ENCODE results near the gene DOCK1.

Gene DOCK1

GRCh38 chr10:127275793-127276450 is 370.7 kb downstream of the DOCK1 start:
- no peak for DNase-seq
- peaks cover 46% of the 10 kb centered on the region for H3K36me3 Mint-ChIP-seq (ENCODE audit: low read depth)

GRCh38 chr10:127276794-127277462 is 371.7 kb downstream of the DOCK1 start:
- DNase-seq = no peak
- Mint-ChIP-seq H3K27ac (peak overlapping the region; percentile 54), H3K4me3 (no peak overlapping the region), H3K4me1 (peaks cover 22% of the 10 kb centered on the region), H3K27me3 (ENCODE audit: low read depth, poor library complexity) (no peaks in the 10 kb centered on the region), H3K9me3 (peaks cover 15% of the 10 kb centered on the region), H3K36me3 (ENCODE audit: low read depth) (peaks cover 46% of the 10 kb centered on the region)
- TF ChIP-seq, protein P1, sequence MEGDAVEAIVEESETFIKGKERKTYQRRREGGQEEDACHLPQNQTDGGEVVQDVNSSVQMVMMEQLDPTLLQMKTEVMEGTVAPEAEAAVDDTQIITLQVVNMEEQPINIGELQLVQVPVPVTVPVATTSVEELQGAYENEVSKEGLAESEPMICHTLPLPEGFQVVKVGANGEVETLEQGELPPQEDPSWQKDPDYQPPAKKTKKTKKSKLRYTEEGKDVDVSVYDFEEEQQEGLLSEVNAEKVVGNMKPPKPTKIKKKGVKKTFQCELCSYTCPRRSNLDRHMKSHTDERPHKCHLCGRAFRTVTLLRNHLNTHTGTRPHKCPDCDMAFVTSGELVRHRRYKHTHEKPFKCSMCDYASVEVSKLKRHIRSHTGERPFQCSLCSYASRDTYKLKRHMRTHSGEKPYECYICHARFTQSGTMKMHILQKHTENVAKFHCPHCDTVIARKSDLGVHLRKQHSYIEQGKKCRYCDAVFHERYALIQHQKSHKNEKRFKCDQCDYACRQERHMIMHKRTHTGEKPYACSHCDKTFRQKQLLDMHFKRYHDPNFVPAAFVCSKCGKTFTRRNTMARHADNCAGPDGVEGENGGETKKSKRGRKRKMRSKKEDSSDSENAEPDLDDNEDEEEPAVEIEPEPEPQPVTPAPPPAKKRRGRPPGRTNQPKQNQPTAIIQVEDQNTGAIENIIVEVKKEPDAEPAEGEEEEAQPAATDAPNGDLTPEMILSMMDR (IDR thresholded peaks at IDR 0.05) = no peak

More at GRCh38 chr10:127275793-127276450, 370.7 kb downstream of the DOCK1 start:
- Mint-ChIP-seq H3K4me1 (peaks cover 22% of the 10 kb centered on the region), H3K9me3 (peaks cover 15% of the 10 kb centered on the region), H3K4me3 (no peak overlapping the region), H3K27me3 (ENCODE audit: low read depth, poor library complexity) (no peaks in the 10 kb centered on the region), H3K27ac (no peak overlapping the region)
- TF ChIP-seq, protein P1 (IDR thresholded peaks at IDR 0.05) = no peak

- peaks cover 10% of the 10 kb centered on the region for H3K9me3 Mint-ChIP-seq
- TF ChIP-seq, protein P1 (IDR thresholded peaks at IDR 0.05) = no peak
- peak overlapping the region; percentile 41 for H3K27ac Mint-ChIP-seq
- H3K27me3 Mint-ChIP-seq (ENCODE audit: low read depth, poor library complexity) = no peaks in the 10 kb centered on the region
- no peak overlapping the region for H3K4me3 Mint-ChIP-seq
- H3K36me3 Mint-ChIP-seq (ENCODE audit: low read depth) = peaks cover 36% of the 10 kb centered on the region
- peaks cover 22% of the 10 kb centered on the region for H3K4me1 Mint-ChIP-seq
- DNase-seq = no peak
Measured at GRCh38 chr10:127278001-127278400, 372.8 kb downstream of the DOCK1 start.

- H3K27ac Mint-ChIP-seq = no peak overlapping the region
- peaks cover 10% of the 10 kb centered on the region for H3K9me3 Mint-ChIP-seq
- no peak overlapping the region for H3K4me3 Mint-ChIP-seq
- peaks cover 22% of the 10 kb centered on the region for H3K4me1 Mint-ChIP-seq
- peaks cover 32% of the 10 kb centered on the region for H3K36me3 Mint-ChIP-seq (ENCODE audit: low read depth)
- DNase-seq = no peak
- no peaks in the 10 kb centered on the region for H3K27me3 Mint-ChIP-seq (ENCODE audit: low read depth, poor library complexity)
- TF ChIP-seq, protein P1 (IDR thresholded peaks at IDR 0.05) = no peak
Measured at GRCh38 chr10:127279334-127279774, 374.1 kb downstream of the DOCK1 start.

DNA sequence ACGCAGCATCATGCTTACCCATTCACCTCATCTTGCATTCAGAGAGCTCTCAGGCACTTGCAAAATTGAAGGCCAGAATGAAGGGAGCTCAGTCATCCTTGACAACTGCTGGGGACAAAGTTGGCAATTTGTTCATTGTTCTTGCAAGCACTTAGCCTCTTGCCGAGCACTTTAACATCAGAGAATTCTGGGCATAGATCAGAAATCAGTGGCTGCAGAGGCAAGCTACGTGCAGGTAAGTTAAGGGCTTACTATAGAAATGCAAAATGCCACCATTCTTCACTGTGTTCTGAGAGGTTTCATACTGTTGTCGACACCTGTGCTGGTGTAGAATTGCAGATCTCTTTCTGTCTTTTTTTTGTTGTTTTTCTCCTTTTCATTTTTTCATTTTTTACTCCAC is 375.2 kb downstream of the DOCK1 start:
- H3K9me3 Mint-ChIP-seq = peaks cover 12% of the 10 kb centered on the region
- H3K36me3 Mint-ChIP-seq (ENCODE audit: low read depth) = peaks cover 28% of the 10 kb centered on the region
- no peak for DNase-seq
- H3K27me3 Mint-ChIP-seq (ENCODE audit: low read depth, poor library complexity) = no peaks in the 10 kb centered on the region
- no peak overlapping the region for H3K27ac Mint-ChIP-seq
- H3K4me3 Mint-ChIP-seq = no peak overlapping the region
- peaks cover 18% of the 10 kb centered on the region for H3K4me1 Mint-ChIP-seq
- TF ChIP-seq, protein P1 (IDR thresholded peaks at IDR 0.05) = no peak

All from nephron progenitor cell (in vitro differentiated cells).